Fibroblast of the conjunctiva (primary cell): Measurements from ENCODE around the gene ANKRD6.

Experiments
- DNase-seq: peaks from one replicate; pipeline ENCODE4 v3.0.0-alpha.2; 2010; ENCODE audit warnings: low read depth

Gene ANKRD6

GRCh38 chr6:89509777-89510281, 76.9 kb downstream of the ANKRD6 start:
- DNase-seq: no peak

GRCh38 chr6:89510393-89510792, 77.4 kb downstream of the ANKRD6 start:
- no peak for DNase-seq

DNA sequence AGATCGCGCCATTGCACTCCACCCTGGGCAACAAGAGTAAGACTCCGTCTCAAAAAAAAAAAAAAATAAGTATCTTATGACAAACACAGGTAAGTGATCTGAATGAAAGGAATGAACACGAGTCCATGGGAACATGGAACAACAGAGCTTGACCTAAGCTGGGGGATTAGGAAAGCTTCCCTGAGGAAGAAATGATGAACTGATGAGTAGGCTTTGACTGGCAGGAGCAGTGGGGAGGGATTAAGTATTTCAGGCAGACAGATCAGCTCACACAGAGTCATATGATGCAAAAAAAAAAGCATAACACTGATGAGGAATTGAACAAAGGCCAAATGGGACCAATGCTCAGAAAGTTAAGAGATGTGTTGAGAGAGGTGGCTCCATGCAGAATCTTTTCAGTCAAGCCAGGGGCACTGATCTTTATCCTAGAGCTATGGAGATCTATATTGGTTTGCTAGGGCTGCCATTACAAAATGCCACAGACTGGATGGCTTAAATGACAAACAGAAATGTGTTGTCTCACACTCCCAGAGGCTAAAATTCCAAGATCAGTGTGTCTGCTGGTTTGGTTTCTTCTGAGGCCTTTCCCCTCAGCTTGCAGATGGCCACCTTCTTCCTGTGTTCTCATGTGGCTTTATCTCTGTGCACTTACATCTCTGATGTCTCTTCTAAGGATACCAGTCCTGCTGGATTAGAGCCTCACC, 85.6 kb downstream of the ANKRD6 start:
- no peak for DNase-seq

DNA sequence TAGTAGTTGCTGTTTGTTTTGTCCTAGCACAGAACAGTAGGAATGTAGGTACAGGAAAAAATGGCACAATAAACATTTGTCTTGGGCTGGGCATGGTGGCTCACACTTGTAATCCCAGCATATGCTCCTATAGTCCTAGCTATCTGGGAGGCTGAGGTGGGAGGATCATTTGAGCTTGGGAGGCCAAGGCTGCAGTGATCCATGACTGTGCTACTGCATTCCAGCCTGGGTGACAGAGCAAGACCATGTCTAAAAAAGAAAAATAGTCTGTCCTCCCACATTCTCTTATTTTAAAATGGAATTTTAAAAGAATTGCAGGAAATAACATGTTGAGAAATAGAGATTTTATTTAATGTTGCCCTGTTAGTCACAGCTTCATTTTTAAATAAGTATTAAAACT, 87.8 kb downstream of the ANKRD6 start:
- DNase-seq: no peak

DNA sequence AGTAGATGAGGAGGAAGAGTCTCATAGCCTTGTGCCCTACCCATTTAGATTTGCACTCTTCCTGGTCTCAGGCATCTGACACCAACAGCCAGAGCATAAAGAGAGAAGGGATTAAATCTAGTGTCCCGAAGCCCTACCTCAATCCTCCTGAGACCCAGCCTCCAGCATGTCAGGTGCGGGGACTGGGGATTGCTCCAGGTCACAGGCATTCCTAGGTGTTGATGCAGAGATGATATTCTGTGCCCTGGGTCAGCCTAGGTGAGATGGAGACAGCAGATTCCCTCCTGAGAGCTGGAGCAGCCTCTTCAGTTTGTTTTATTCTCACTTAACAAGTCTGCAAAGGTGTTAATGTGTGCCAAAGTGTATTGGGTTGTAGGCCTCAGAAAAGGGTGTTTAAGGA, 89.8 kb downstream of the ANKRD6 start:
- DNase-seq: no peak

- no peak for DNase-seq
Measured at GRCh38 chr6:89525786-89526562, 93.0 kb downstream of the ANKRD6 start.

GRCh38 chr6:89526563-89526869, 93.6 kb downstream of the ANKRD6 start:
- no peak for DNase-seq

DNA sequence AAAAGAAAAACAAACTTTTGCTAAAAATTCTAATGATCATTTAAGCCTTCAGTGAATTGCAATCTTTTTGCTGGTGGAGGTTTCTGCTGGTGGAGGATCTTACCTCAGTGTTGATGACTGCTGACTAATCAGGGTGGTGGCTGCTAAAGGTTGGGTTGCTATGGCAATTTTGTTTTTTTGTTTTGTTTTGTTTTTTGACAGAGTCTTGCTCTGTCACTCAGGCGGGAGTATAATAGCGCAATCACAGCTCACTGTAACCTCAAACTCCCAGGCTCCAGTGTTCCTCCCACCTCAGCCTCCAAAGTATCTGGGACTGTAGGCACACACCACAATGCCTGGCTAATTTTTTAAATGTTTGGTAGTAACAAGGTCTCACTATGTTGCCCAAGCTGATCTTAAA, 94.7 kb downstream of the ANKRD6 start:
- DNase-seq: no peak

- no peak for DNase-seq
Measured at GRCh38 chr6:89528866-89529265, 95.9 kb downstream of the ANKRD6 start.

DNA sequence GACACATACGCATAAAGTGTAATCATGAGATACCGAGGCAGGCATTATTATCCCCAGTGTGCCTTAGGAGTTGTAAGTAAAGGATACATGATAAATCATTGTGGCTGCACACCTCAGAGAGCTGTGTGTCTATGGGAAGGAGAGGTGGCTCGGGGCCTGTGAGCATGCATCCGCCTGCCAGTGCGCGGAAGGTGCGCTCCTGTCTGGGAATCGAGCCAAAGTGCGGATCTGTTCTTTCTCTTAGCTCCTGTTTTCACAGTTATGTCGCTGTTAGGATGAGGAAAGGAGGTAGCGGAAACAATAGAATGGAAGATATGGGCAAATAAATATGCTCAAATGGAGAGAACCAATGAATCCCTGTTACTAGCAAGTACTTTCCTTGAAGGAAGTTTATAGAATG, 98.0 kb downstream of the ANKRD6 start:
- DNase-seq: no peak

DNA sequence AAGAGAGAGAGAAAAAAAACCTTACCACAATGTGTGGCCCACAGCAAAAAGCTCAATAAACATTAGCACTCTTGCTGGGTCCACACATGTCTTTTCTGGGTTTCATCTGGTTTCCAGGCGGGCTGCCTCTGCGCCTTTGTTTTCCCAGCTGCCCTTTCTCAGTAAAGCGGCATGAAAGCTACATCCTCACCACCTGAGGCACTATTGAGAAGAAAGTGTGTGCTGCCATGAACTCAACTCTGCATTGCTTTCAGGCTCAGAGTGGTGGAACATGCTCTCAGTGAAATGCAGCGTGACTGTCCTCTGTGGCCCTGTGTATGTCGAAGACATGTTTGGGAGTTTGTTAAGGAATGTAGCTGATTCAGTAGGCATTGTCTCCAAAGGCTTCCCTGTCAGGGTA, 103.3 kb downstream of the ANKRD6 start:
- DNase-seq: no peak

- DNase-seq: no peak
Measured at GRCh38 chr6:89539779-89540178, 106.8 kb downstream of the ANKRD6 start.

DNA sequence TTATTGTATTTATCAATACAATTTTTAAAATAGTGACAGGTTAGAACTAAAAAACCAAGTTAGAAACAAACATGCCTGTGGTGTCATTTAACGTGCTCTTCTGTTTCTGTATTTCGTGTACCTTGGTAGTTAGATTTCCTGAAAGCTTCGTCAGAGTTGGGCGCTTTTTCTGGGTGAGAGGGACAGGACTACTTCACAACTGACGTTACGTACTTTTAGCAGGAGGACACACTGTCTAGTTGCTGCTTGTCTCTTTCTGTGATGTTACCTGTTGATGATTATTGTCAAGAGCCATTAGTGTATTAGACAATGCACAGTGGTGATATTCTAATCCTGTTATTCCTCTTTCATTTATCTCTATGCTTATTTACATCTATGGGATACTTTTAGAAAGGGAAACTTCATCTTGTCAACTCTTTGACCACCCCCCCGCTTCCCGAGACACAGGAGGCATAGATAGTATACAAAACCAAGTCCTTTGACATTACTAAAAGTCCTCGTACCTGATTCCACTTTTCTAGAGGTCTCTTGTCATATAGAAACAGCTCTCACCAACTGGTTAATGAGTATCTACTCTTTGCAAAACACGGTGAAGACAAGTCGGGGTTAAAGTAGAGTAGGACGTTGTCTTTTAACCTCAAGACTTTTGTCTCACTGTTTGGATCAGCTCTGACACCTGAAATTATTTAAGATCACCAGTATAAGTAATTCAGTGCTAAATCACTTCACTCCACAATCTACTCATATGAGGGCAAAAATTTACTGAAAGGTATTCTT, 109.3 kb downstream of the ANKRD6 start:
- no peak for DNase-seq

DNA sequence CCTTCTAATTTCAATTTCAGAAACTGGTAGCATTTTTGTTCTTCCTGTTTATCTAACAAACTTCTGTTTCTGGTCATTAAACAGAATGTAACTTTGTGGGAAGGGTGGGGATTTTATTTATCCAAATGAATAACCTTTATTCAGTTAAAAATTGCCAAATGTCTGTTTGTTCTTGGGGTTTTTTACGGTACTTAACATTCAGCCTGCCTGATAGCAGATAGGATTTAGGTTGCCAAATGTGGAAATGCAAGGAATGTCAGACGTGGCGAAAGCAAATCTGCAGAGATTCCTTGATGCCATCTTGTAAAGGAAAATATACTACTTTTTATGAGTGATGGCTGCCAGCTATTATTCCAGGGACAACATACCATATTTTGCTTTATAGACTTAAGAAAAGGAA, 109.9 kb downstream of the ANKRD6 start:
- DNase-seq: no peak

GRCh38 chr6:89547281-89547680, 114.3 kb downstream of the ANKRD6 start:
- DNase-seq: no peak

DNA sequence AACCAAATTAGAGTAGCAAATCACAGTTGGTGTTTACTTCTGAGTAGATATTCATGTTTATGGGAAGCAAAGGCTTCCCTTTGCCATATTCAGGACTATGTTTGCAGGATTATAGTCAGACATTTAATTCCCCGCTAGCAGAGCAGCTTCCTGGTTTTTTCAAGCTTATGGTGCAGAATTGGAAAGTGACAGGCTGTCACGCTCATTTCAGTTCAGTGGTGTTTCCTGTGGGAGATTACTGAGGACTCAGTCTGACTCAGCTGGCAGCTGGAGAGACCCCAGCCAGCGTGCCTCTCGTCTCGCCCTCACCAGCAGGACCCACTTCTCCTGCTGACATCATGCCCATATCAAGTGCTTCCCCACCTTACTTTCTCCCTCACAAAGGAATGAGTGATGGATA, 120.5 kb downstream of the ANKRD6 start:
- no peak for DNase-seq

- DNase-seq: no peak
Measured at GRCh38 chr6:89554106-89554505, 121.2 kb downstream of the ANKRD6 start.

GRCh38 chr6:89555031-89555430, 122.1 kb downstream of the ANKRD6 start:
- no peak for DNase-seq

- DNase-seq: no peak
Measured at GRCh38 chr6:89555806-89556205, 122.9 kb downstream of the ANKRD6 start.

DNA sequence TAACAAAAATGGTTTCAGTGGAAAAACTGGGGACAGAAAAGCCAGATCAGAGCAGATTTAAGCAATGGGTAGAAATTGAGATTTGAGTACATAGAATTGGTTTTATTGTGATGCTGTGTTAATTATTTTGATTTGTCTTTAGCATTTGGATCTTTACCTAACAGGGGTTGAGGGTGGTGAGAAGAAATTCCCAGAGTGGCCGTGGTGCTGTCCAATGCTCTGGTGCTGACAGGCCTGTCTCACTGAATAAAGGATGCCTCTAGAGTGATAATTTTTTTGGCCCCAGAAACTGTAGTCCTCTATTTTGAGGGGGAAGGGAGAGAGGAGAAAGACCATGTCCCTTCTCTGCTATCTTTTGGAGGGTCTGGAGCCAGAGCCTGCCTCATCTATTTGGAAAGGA, 126.5 kb downstream of the ANKRD6 start:
- no peak for DNase-seq

- no peak for DNase-seq
Measured at GRCh38 chr6:89562093-89562973, 129.4 kb downstream of the ANKRD6 start.

- DNase-seq: no peak
Measured at GRCh38 chr6:89563866-89564265, 130.9 kb downstream of the ANKRD6 start.
